ENCODE measurements around the gene DDX47.

DNA sequence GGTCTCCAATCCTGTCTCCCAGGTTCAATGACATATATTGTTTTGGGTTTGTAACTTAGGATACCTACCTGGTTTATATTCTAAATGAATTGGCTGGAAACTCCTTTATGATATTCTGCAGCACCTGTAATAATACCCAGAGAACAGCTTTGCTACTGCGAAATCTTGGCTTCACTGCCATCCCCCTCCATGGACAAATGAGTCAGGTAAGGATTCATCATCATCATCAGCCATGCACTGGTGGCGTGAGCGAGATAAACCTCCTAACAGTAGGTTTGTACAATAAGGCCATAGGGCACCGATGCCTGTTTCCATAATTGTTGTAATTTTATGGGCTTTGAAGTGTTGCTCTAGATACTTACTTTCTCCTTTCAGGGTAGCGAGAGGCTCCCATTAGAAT, 10.7 kb downstream of the DDX47 start:
- TF ChIP-seq CTCF (conservative IDR thresholded peaks at IDR 0.05; ENCODE audit: low read depth, low read length) (no peak), EZH2 (IDR thresholded peaks at IDR 0.05; ENCODE audit: borderline replicate concordance, low read depth, low read length, poor library complexity, severe bottlenecking) (no peak)
